ENCODE data around the gene PCSK2. TPM values are rescaled to one million over a fixed set of nuclear protein-coding genes. Genes with fewer than 3 reads are reported as not detected.

PCSK2 gene
- total and polyA plus RNA-seq, 4 donors, result 0.08 to 0.14 (median 0.09) TPM; not detected in 1

- H3K36me3 ChIP-seq (ENCODE audit: control insufficient read depth in 4 of 4, insufficient read depth in 3 of 4, low read depth in 1 of 4, low read length in 3 of 4), result no peaks in the 10 kb centered on the region
- H3K9ac ChIP-seq (ENCODE audit: low read depth in 1 of 2, low read length in 2 of 2), result no peak overlapping the region
- no peak overlapping the region for H3K27ac ChIP-seq (ENCODE audit: low read depth in 1 of 2, low read length in 2 of 2)
- no peak overlapping the region for H3K4me3 ChIP-seq (ENCODE audit: low read depth in 1 of 3, low read length in 3 of 3)
- WGBS, result 52% methylated on average over 4 of the region's 4 CpGs
- TF ChIP-seq SP1 (IDR thresholded peaks at IDR 0.05) (no peak), FOXA1 (IDR thresholded peaks at IDR 0.05) (no peak), FOXA2 (IDR thresholded peaks at IDR 0.05) (no peak), GABPA (IDR thresholded peaks at IDR 0.05 in 1 of 2, conservative IDR thresholded peaks at IDR 0.05 in 1 of 2) (no peak), REST (IDR thresholded peaks at IDR 0.05) (no peak), ZBTB33 (IDR thresholded peaks at IDR 0.05) (no peak), YY1 (IDR thresholded peaks at IDR 0.05) (no peak), NR2F2 (IDR thresholded peaks at IDR 0.05) (no peak), RAD21 (IDR thresholded peaks at IDR 0.05) (no peak), EGR1 (IDR thresholded peaks at IDR 0.05; ENCODE audit: low read depth in 2 of 2) (no peak), RXRA (IDR thresholded peaks at IDR 0.05) (no peak), TAF1 (conservative IDR thresholded peaks at IDR 0.05) (no peak)
- no peaks in the 10 kb centered on the region for H3K9me3 ChIP-seq (ENCODE audit: control insufficient read depth in 4 of 4, low read length in 3 of 4)
- peaks cover 0 to 3% (median 0%) of the 10 kb centered on the region in 4 donors for H3K27me3 ChIP-seq (ENCODE audit: control insufficient read depth in 4 of 4, insufficient read depth in 4 of 4, low read length in 3 of 4)
- no peaks in the 10 kb centered on the region for H3K4me1 ChIP-seq (ENCODE audit: control insufficient read depth in 4 of 4, insufficient read depth in 4 of 4, low read length in 3 of 4)
- DNase-seq (ENCODE audit: low spot score), result no peak
These were observed 191.9 kb downstream of the PCSK2 start for GRCh38 chr20:17418737-17419136.

DNA sequence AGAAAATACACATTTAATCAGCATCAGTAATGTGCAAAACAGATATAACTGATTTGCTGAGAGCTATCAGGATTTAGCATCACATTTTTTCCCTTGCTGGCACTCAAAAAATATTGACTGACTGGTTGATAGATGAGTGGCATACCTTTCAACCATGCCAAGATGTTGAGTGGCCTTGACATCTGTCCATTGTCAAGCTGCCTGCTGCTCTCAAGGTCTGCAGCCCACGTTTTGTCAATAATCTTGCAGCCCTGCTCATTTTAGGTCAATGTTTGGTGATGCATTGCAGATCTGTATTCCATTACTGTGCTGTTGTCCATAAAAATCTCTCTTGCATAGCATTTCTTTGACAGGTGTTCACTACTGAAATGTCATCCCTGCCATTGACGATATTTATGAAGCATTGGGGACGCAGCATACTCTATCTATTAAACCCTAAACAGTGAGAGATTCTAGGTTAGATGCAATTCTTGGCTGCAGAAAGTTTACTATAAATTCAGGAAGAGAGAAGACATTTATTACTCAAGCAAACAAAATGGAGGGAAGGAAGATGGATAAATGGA lies 192.7 kb downstream of the PCSK2 start:
- 46% methylated on average over 3 of the region's 3 CpGs for WGBS
- no peak overlapping the region for H3K27ac ChIP-seq (ENCODE audit: low read depth in 1 of 2, low read length in 2 of 2)
- no peaks in the 10 kb centered on the region for H3K4me1 ChIP-seq (ENCODE audit: control insufficient read depth in 4 of 4, insufficient read depth in 4 of 4, low read length in 3 of 4)
- peaks cover 0 to 3% (median 0%) of the 10 kb centered on the region in 4 donors for H3K27me3 ChIP-seq (ENCODE audit: control insufficient read depth in 4 of 4, insufficient read depth in 4 of 4, low read length in 3 of 4)
- TF ChIP-seq FOXA2 (IDR thresholded peaks at IDR 0.05) (no peak), YY1 (IDR thresholded peaks at IDR 0.05) (no peak), TAF1 (conservative IDR thresholded peaks at IDR 0.05) (no peak), RAD21 (IDR thresholded peaks at IDR 0.05) (no peak), EGR1 (IDR thresholded peaks at IDR 0.05; ENCODE audit: low read depth in 2 of 2) (no peak), REST (IDR thresholded peaks at IDR 0.05) (no peak), HNF4G (IDR thresholded peaks at IDR 0.05) (no peak), FOXA1 (IDR thresholded peaks at IDR 0.05) (no peak), ATF3 (IDR thresholded peaks at IDR 0.05) (no peak)
- TF ChIP-seq, protein P1, sequence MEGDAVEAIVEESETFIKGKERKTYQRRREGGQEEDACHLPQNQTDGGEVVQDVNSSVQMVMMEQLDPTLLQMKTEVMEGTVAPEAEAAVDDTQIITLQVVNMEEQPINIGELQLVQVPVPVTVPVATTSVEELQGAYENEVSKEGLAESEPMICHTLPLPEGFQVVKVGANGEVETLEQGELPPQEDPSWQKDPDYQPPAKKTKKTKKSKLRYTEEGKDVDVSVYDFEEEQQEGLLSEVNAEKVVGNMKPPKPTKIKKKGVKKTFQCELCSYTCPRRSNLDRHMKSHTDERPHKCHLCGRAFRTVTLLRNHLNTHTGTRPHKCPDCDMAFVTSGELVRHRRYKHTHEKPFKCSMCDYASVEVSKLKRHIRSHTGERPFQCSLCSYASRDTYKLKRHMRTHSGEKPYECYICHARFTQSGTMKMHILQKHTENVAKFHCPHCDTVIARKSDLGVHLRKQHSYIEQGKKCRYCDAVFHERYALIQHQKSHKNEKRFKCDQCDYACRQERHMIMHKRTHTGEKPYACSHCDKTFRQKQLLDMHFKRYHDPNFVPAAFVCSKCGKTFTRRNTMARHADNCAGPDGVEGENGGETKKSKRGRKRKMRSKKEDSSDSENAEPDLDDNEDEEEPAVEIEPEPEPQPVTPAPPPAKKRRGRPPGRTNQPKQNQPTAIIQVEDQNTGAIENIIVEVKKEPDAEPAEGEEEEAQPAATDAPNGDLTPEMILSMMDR (IDR thresholded peaks at IDR 0.05; ENCODE audit: low read depth, low read length, missing input control), result no peak
- TF ChIP-seq, protein P2, sequence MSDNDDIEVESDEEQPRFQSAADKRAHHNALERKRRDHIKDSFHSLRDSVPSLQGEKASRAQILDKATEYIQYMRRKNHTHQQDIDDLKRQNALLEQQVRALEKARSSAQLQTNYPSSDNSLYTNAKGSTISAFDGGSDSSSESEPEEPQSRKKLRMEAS (IDR thresholded peaks at IDR 0.05), result no peak
- H3K9ac ChIP-seq (ENCODE audit: low read depth in 1 of 2, low read length in 2 of 2), result no peak overlapping the region
- no peaks in the 10 kb centered on the region for H3K9me3 ChIP-seq (ENCODE audit: control insufficient read depth in 4 of 4, low read length in 3 of 4)
- no peak for DNase-seq (ENCODE audit: low spot score)
- no peaks in the 10 kb centered on the region for H3K36me3 ChIP-seq (ENCODE audit: control insufficient read depth in 4 of 4, insufficient read depth in 3 of 4, low read depth in 1 of 4, low read length in 3 of 4)
- no peak overlapping the region for H3K4me3 ChIP-seq (ENCODE audit: low read depth in 1 of 3, low read length in 3 of 3)

Data from liver (tissue), 9 donors.